ENCODE results near the gene CCSER1.

DNA sequence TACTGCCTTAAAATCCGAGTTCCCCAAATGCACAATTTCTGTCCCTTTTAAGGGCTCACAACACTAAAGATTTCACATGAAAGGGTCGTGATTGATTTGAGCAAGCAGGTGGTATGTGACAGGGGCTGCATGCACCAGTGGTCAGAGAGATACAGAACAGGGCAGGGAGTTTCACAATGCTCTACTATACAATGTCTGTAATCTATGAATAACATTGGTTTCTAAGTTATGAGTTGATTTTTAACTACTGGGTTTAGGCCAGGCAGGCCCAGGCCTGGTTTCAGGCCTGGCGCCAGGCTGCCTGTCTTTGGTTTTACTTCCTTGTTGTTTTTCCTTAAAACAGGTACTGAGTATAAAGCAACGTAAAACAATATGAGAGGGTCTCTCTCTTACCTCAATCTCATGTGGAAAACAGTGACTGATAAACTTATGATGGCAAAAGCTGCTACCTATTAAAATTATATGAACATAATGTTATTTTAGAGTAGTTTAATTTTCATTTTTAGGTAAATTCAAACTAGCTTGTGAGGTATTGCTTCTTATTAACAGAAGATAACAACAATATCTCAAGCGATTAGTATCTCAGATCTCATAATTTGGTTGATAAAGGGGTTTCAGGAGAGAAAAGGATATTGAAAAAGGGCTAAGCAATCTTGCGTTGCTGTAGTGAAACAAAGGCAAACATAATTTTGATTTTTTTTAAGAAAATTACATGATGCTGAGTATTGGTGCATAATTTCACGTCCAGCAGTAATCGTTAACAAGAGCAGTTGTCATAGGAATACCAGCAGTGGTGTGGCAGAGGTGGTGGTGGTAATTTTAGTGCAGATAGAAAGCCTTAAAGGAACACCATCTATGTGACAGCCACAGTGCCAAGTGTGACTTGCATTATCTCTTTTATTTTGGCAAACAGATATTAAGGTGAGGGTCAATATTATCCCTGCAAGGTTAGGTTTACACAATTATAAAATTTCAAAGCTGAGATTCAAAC, 1232.1 kb downstream of the CCSER1 start:
- no peak for TF ChIP-seq EZH2 (IDR thresholded peaks at IDR 0.05; ENCODE audit: low read length, missing control alignments)
- TF ChIP-seq, protein P1, sequence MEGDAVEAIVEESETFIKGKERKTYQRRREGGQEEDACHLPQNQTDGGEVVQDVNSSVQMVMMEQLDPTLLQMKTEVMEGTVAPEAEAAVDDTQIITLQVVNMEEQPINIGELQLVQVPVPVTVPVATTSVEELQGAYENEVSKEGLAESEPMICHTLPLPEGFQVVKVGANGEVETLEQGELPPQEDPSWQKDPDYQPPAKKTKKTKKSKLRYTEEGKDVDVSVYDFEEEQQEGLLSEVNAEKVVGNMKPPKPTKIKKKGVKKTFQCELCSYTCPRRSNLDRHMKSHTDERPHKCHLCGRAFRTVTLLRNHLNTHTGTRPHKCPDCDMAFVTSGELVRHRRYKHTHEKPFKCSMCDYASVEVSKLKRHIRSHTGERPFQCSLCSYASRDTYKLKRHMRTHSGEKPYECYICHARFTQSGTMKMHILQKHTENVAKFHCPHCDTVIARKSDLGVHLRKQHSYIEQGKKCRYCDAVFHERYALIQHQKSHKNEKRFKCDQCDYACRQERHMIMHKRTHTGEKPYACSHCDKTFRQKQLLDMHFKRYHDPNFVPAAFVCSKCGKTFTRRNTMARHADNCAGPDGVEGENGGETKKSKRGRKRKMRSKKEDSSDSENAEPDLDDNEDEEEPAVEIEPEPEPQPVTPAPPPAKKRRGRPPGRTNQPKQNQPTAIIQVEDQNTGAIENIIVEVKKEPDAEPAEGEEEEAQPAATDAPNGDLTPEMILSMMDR (conservative IDR thresholded peaks at IDR 0.05 in 1 of 2, IDR thresholded peaks at IDR 0.05 in 1 of 2; ENCODE audit: low read depth in 1 of 2, low read length in 2 of 2) = no peak

All from fibroblast of lung (primary cell).